Endothelial cell of umbilical vein (primary cell): ENCODE data around the gene ENO2. TPM values are rescaled to one million over a fixed set of nuclear protein-coding genes. Genes with fewer than 3 reads are reported as not detected.
A peak's percentile ranks its signal among the peaks of the same experiment; 100 is the strongest.

Source experiments
- BruUV-seq: library from RNA; stranded (reverse); fragments of 400-500 nt; replicated peaks from 2 replicates; lab custom pipeline; 2021; lab: Mats Ljungman, UMichigan
- CTCF ChIA-PET: fragments of 300-600, 350-600 bp; sonication (Branson Sonifier 250); formaldehyde crosslinking; loops from one replicate; lab custom pipeline; 2021; ENCODE audit warnings: antibody characterized with exemption, inconsistent platforms; lab: Charles Lee
- POLR2A ChIA-PET: fragments of 300-600, 350-600 bp; sonication (Branson Sonifier 250); formaldehyde crosslinking; loops from one replicate; lab custom pipeline; 2021; ENCODE audit warnings: antibody characterized with exemption, inconsistent platforms; lab: Charles Lee
- DNase-seq: peaks from one replicate; pipeline ENCODE4 v3.0.0-alpha.2; 2011; ENCODE audit warnings: low read depth, low spot score
- FAIRE-seq: peaks from 2 replicates; lab custom pipeline; 2011; peaks lifted over from hg19 to GRCh38; lab: Jason Lieb, UNC
- H2AFZ ChIP-seq: 2 replicates; pipeline ENCODE4 v1.6.0; 2012; ENCODE audit warnings: low read depth, low read length, control low read depth, inconsistent platforms
- H3K27ac ChIP-seq: 2 replicates; pipeline ENCODE4 v1.5.1; 2011; ENCODE audit warnings: low read depth, mild to moderate bottlenecking, control low read depth, low read length, moderate library complexity; ENCODE audit not compliant: insufficient read depth
- H3K27me3 ChIP-seq, 2 experiments: 2 replicates each; pipeline versions ENCODE4 v1.6.0 to v1.6.1; 2011; ENCODE audit warnings: low read length in 2 of 2, mixed read lengths in 1 of 2; ENCODE audit not compliant: control insufficient read depth in 2 of 2, insufficient read depth in 2 of 2
- H3K36me3 ChIP-seq, 2 experiments: 2 replicates in 1 of 2; 3 replicates in 1 of 2; pipeline ENCODE4 v1.5.1; 2011; ENCODE audit warnings: low read length in 2 of 2, mild to moderate bottlenecking in 1 of 2, moderate library complexity in 1 of 2; ENCODE audit not compliant: control insufficient read depth in 2 of 2, insufficient read depth in 2 of 2; ENCODE audit errors: extremely low read depth in 1 of 2
- H3K4me1 ChIP-seq: 3 replicates; pipeline ENCODE4 v1.5.1; 2011; ENCODE audit warnings: mild to moderate bottlenecking, low read length; ENCODE audit not compliant: control insufficient read depth, insufficient read depth; ENCODE audit errors: extremely low read depth
- H3K4me2 ChIP-seq: 2 replicates; pipeline ENCODE4 v1.6.1; 2011; ENCODE audit warnings: low read length, control low read depth, mixed read lengths; ENCODE audit not compliant: insufficient read depth
- H3K4me3 ChIP-seq, 3 experiments: fragments of 200-600 bp in 1 of 3; sonication (generic), shearing (Covaris generic) in 1 of 3; replicated peaks in 1 of 3; 2 replicates each; pipeline ENCODE4 v1.5.1; 2011 to 2016; ENCODE audit warnings: control low read depth in 3 of 3, low read length in 3 of 3, mild to moderate bottlenecking in 2 of 3, inconsistent platforms in 1 of 3, low read depth in 1 of 3, moderate library complexity in 1 of 3; ENCODE audit not compliant: insufficient read depth in 1 of 3
- H3K79me2 ChIP-seq: 2 replicates; pipeline ENCODE4 v1.6.0; 2012; ENCODE audit warnings: low read length, inconsistent platforms; ENCODE audit not compliant: control insufficient read depth, insufficient read depth
- H3K9ac ChIP-seq: replicated peaks from 2 replicates; pipeline ENCODE3; 2011; ENCODE audit warnings: low read length, control low read depth; ENCODE audit not compliant: insufficient read depth; ENCODE audit errors: extremely low read depth
- H3K9me1 ChIP-seq: replicated peaks from 3 replicates; pipeline ENCODE4 v1.6.0; 2011; ENCODE audit warnings: mild to moderate bottlenecking, low read length; ENCODE audit not compliant: control insufficient read depth, insufficient read depth; ENCODE audit errors: extremely low read depth
- H3K9me3 ChIP-seq: replicated peaks from 2 replicates; pipeline ENCODE4 v1.5.1; 2012; ENCODE audit warnings: low read length, inconsistent platforms; ENCODE audit not compliant: control insufficient read depth, insufficient read depth
- H4K20me1 ChIP-seq: replicated peaks from 2 replicates; pipeline ENCODE3; 2011; ENCODE audit warnings: mild to moderate bottlenecking, low read length; ENCODE audit not compliant: control insufficient read depth, insufficient read depth; ENCODE audit errors: extremely low read depth
- FOS ChIP-seq: IDR thresholded peaks from 2 replicates; pipeline ENCODE4 v1.6.1; 2011; ENCODE audit warnings: mild to moderate bottlenecking, low read length, moderate library complexity, borderline replicate concordance; ENCODE audit not compliant: insufficient read depth
- GATA2 ChIP-seq: IDR thresholded peaks from 2 replicates; pipeline ENCODE4 v1.7.0; 2011; ENCODE audit warnings: low read depth, mild to moderate bottlenecking, moderate library complexity, mixed read lengths, low read length; ENCODE audit not compliant: insufficient read length, insufficient read depth
- JUN ChIP-seq: IDR thresholded peaks from 2 replicates; pipeline ENCODE4 v1.6.1; 2011; ENCODE audit warnings: borderline replicate concordance, low read depth; ENCODE audit not compliant: insufficient read length, insufficient read depth
- MYC ChIP-seq: IDR thresholded peaks from one replicate; pipeline ENCODE4 v1.6.1; 2011; ENCODE audit warnings: mild to moderate bottlenecking, low read depth, low read length
- POLR2A ChIP-seq: IDR thresholded peaks from 2 replicates; pipeline ENCODE4 v1.6.1; 2012; ENCODE audit warnings: low read depth, mild to moderate bottlenecking, control low read depth, low read length
- POLR2AphosphoS5 ChIP-seq: IDR thresholded peaks from 2 replicates; pipeline ENCODE4 v1.6.1; 2012; ENCODE audit warnings: low read depth, mild to moderate bottlenecking, control low read depth, low read length, moderate library complexity; ENCODE audit not compliant: insufficient read depth
- dilution Hi-C: fragments of 300-500 bp; cut with MboI; formaldehyde crosslinking; loops from one replicate; pipeline ENCODE4 v1.15.0; 2019; ENCODE audit warnings: low sequenced_read_pairs; ENCODE audit not compliant: extremely low pct_ligation_motif_present
- intact Hi-C: fragments of 100-400 bp; cut with micrococcal nuclease; formaldehyde crosslinking; loops from one replicate; pipeline ENCODE4 v1.10.0; 2022
- polyA plus RNA-seq, 4 experiments: library from polyadenylated mRNA; depleted of rRNA in 3 of 4; stranded (reverse) in 3 of 4; unstranded in 1 of 4; fragments of >200 nt; gene quantifications; 2 replicates each; pipeline versions ENCODE4 v1.2.1 to v1.2.3, GENCODE V29; 2011 to 2012; ENCODE audit warnings: missing spikeins in 1 of 4
- total RNA-seq: library from RNA; stranded (reverse); gene quantifications from 2 replicates; pipeline ENCODE4 v1.2.3, GENCODE V29; 2021

ENO2 gene
- total and polyA plus RNA-seq, 2 donors (not counting 3 experiments of a cell fraction or from before 2014, with no cell fraction given) = 11.4 to 18.6 TPM

DNA sequence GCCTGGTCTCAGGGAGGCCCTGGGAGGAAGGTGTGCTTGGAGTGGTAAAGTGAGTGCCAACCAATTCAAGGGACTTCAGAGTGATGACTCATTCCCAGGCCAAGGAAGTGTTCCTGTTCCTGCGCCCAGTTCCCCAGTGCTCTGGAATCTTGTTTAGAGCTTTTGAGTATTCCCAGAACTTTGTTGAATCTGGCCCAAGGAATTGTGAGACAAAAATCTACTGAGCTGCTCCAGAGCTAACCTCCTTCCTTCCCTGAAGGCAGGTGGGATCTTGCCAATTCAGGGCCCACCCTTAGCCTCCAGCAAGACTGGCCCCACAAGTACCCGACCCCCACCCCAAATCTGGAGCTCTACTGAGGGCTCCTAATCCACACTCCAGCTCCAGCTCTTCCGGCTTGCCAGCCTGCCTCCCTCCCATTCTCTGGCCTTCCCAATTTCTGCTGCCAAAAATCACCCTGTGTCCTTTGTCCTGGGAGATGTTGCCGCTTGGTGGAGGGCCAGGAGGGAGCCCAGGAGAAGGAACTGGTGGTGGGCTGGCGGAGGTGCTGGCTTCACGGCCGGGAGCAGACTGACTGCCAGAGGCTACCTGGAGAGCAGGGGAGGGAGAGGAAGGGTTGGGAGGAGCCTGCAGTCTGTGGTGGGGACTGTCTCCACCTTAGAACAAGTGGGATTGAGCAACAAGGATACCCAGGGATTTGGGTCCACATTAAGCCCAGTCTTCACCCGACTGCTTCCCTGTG, 11.3 kb downstream of the ENO2 start:
- CTCF ChIA-PET = interaction anchor here (0.7 to 4.3 kb wide), 23 partner anchors 8 to 219 kb away, joined by 3 to 94 read pairs (median 6); partner anchors contain the start of genes C12orf57, C1RL, CDCA3 and ENO2
- peak; percentile 80 for DNase-seq
- peaks cover under 1% of the 10 kb centered on the region for H4K20me1 ChIP-seq
- no peaks in the 10 kb centered on the region for H3K9me1 ChIP-seq
- peak overlapping the region; percentile 37 for H3K9ac ChIP-seq
- peaks cover 45% of the 10 kb centered on the region for H3K4me1 ChIP-seq
- peak overlapping the region; percentile 24 for H2AFZ ChIP-seq
- TF ChIP-seq GATA2 = no peak
- TF ChIP-seq JUN = peak; percentile 87
- peak; percentile 43 for TF ChIP-seq POLR2AphosphoS5
- no peak for TF ChIP-seq MYC
- TF ChIP-seq FOS = peak; percentile 88
- TF ChIP-seq POLR2A = peak; percentile 32
- H3K4me2 ChIP-seq = peak overlapping the region; percentile 81
- POLR2A ChIA-PET = interaction anchor here (0.8 to 2.3 kb wide), 9 partner anchors 8 to 173 kb away, joined by 3 to 24 read pairs (median 3); partner anchors contain the start of genes C12orf57, MLF2, RNU7-1 and SPSB2
- no TSS peak for BruUV-seq
- dilution Hi-C loops = no loop called here
- no peaks in the 10 kb centered on the region for H3K27me3 ChIP-seq
- H3K36me3 ChIP-seq = no peaks in the 10 kb centered on the region
- H3K4me3 ChIP-seq = peak overlapping the region in 2 of 3 experiments; percentile 14 to 18
- peak; percentile 99 for FAIRE-seq
- H3K79me2 ChIP-seq = peaks cover 38% of the 10 kb centered on the region
- H3K27ac ChIP-seq = peak overlapping the region; percentile 72
- intact Hi-C loops = no loop called here
- H3K9me3 ChIP-seq = no peaks in the 10 kb centered on the region
